A673 (cell line): Measurements from ENCODE around the gene FOXO1. TPM values are rescaled to one million over a fixed set of nuclear protein-coding genes. Genes with fewer than 3 reads are reported as not detected.

Experiments
- BruUV-seq: library from RNA; stranded (reverse); fragments of 400-500 nt; replicated peaks from 2 replicates; lab custom pipeline; 2021; lab: Mats Ljungman, UMichigan
- CTCF ChIA-PET: fragments of 300-600 bp; sonication (Branson Sonifier 250); formaldehyde crosslinking; loops from one replicate; lab custom pipeline; 2022; ENCODE audit warnings: antibody characterized with exemption; lab: Charles Lee
- POLR2A ChIA-PET: fragments of 300-600 bp; sonication (Branson Sonifier 250); formaldehyde crosslinking; loops from one replicate; lab custom pipeline; 2022; ENCODE audit warnings: antibody characterized with exemption; ENCODE audit not compliant: low non-redundant PET; lab: Charles Lee
- DNase-seq: peaks from one replicate; pipeline ENCODE4 v3.0.0-alpha.2; 2015; ENCODE audit warnings: low spot score
- H3K27ac ChIP-seq: fragments of 200-600 bp; sonication (generic); 2 replicates; pipeline ENCODE4 v1.5.1; 2016; ENCODE audit warnings: mixed run types, low read depth, mild to moderate bottlenecking, mixed read lengths, antibody characterized with exemption, low read length; ENCODE audit not compliant: poor library complexity, severe bottlenecking
- H3K27me3 ChIP-seq: fragments of 200-600 bp; sonication (generic); replicated peaks from 2 replicates; pipeline ENCODE4 v1.6.1; 2017; ENCODE audit warnings: mixed run types, low read depth, mild to moderate bottlenecking, mixed read lengths, antibody characterized with exemption, low read length; ENCODE audit not compliant: insufficient read depth, poor library complexity
- H3K36me3 ChIP-seq: fragments of 200-600 bp; sonication (generic); 2 replicates; pipeline ENCODE4 v1.6.1; 2016; ENCODE audit warnings: mixed run types, mild to moderate bottlenecking, mixed read lengths, antibody characterized with exemption, low read length; ENCODE audit not compliant: insufficient read depth, poor library complexity, severe bottlenecking
- H3K4me1 ChIP-seq: fragments of 200-600 bp; sonication (generic); 2 replicates; pipeline ENCODE4 v1.6.1; 2017; ENCODE audit warnings: mixed run types, mild to moderate bottlenecking, mixed read lengths, antibody characterized with exemption, low read length; ENCODE audit not compliant: insufficient read depth, poor library complexity, severe bottlenecking
- H3K4me3 ChIP-seq: fragments of 200-600 bp; sonication (generic); 2 replicates; pipeline ENCODE4 v1.5.1; 2016; ENCODE audit warnings: low read depth, mixed run types, mild to moderate bottlenecking, mixed read lengths, low read length; ENCODE audit not compliant: poor library complexity, severe bottlenecking
- H3K9me3 ChIP-seq: fragments of 200-600 bp; sonication (generic); 2 replicates; pipeline ENCODE4 v1.6.1; 2016; ENCODE audit warnings: mixed run types, low read depth, mild to moderate bottlenecking, mixed read lengths, antibody characterized with exemption, low read length; ENCODE audit not compliant: poor library complexity, severe bottlenecking
- CTCF ChIP-seq: fragments of 300-800, 200-600 bp; sonication (generic); conservative IDR thresholded peaks from 2 replicates; pipeline ENCODE4 v1.5.1; 2017; ENCODE audit warnings: low read depth, mild to moderate bottlenecking, antibody characterized with exemption, low read length, moderate library complexity, mixed read lengths
- EZH2 ChIP-seq: fragments of 200-600 bp; sonication (generic); IDR thresholded peaks from 2 replicates; pipeline ENCODE4 v1.6.1; 2017; ENCODE audit warnings: borderline replicate concordance, low read depth, mild to moderate bottlenecking, mixed read lengths, antibody characterized with exemption, low read length; ENCODE audit not compliant: poor library complexity, severe bottlenecking
- intact Hi-C: fragments of 100-400 bp; cut with micrococcal nuclease; formaldehyde crosslinking; loops from one replicate; pipeline ENCODE4 v1.10.0; 2022; ENCODE audit not compliant: unreplicated experiment
- total RNA-seq: library from RNA; stranded (reverse); gene quantifications from 2 replicates; pipeline ENCODE4 v1.2.3, GENCODE V29; 2021

The FOXO1 gene
- total RNA-seq, 1 experiment from 2014 or later = 2.9 TPM

GRCh38 chr13:40585911-40586471 is 80.5 kb downstream of the FOXO1 start:
- Histone ChIP-seq H3K36me3 (no peaks in the 10 kb centered on the region), H3K9me3 (peaks cover 8% of the 10 kb centered on the region), H3K27me3 (no peaks in the 10 kb centered on the region), H3K4me1 (peaks cover 10% of the 10 kb centered on the region), H3K4me3 (no peak overlapping the region), H3K27ac (no peak overlapping the region)
- ChIA-PET POLR2A (no interaction called here), CTCF (no interaction called here)
- intact Hi-C loops = no loop called here
- TF ChIP-seq CTCF = no peak
- no peak for TF ChIP-seq EZH2
- DNase-seq = no peak
- no TSS peak for BruUV-seq

DNA sequence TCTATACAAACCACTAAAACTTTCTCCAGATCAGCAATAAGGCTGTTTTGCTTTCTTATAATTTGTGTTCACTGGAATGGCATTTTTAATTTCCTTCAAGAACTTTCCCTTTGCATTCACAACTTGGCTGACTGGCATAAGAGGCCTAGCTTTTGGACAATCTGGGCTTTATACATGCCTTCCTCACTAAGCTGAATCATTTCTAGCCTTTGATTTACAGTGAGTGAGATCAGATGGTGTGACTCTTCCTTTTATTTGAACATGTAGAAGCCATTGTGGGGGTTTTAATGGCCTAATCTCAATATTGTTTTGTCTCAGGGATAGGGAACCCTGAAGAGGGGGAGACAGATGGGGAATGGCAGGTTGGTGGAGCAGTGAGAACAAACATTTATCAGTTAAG is 82.7 kb downstream of the FOXO1 start:
- Histone ChIP-seq H3K4me3 (no peak overlapping the region), H3K27me3 (no peaks in the 10 kb centered on the region), H3K9me3 (peaks cover 8% of the 10 kb centered on the region), H3K36me3 (no peaks in the 10 kb centered on the region), H3K27ac (no peak overlapping the region), H3K4me1 (no peaks in the 10 kb centered on the region)
- TF ChIP-seq CTCF (no peak), EZH2 (no peak)
- CTCF ChIA-PET = no interaction called here
- POLR2A ChIA-PET = no interaction called here
- DNase-seq = no peak
- BruUV-seq = no TSS peak
- intact Hi-C loops = no loop called here

DNA sequence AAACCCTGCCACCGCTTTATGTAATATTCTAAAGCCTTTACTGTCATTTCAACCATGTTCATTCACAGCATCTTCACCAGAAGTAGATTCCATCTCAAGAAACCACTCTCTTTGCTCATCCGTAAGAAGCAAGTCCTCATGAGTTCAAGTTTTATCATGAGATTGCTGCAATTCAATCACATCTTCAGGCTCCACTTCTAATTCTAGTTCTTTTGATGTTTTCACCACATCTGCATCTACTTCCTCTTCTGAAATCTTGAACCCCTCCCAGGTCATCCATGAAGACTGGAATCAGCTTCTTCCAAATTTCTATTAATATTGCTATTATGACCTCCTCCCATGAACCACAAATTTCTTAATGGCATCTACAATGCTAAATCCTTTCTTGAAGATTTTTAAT is 83.9 kb downstream of the FOXO1 start:
- ChIA-PET POLR2A (no interaction called here), CTCF (no interaction called here)
- H3K27ac ChIP-seq = no peak overlapping the region
- TF ChIP-seq CTCF = no peak
- TF ChIP-seq EZH2 = no peak
- no peaks in the 10 kb centered on the region for H3K27me3 ChIP-seq
- DNase-seq = no peak
- intact Hi-C loops = no loop called here
- H3K9me3 ChIP-seq = peaks cover 8% of the 10 kb centered on the region
- no peaks in the 10 kb centered on the region for H3K36me3 ChIP-seq
- no TSS peak for BruUV-seq
- H3K4me1 ChIP-seq = no peaks in the 10 kb centered on the region
- H3K4me3 ChIP-seq = no peak overlapping the region
